Measurements from ENCODE around the gene LRRC57.

GRCh38 chr15:42493679-42494078 is 54.9 kb downstream of the LRRC57 start:
- no peak for TF ChIP-seq POLR2A (IDR thresholded peaks at IDR 0.05)
- no peak for TF ChIP-seq CTCF (IDR thresholded peaks at IDR 0.05)
- TF ChIP-seq POLR2AphosphoS5 (IDR thresholded peaks at IDR 0.05) = no peak
- TF ChIP-seq EP300 (IDR thresholded peaks at IDR 0.05) = no peak
